ENCODE data around the gene MCM3AP.

Gene MCM3AP

DNA sequence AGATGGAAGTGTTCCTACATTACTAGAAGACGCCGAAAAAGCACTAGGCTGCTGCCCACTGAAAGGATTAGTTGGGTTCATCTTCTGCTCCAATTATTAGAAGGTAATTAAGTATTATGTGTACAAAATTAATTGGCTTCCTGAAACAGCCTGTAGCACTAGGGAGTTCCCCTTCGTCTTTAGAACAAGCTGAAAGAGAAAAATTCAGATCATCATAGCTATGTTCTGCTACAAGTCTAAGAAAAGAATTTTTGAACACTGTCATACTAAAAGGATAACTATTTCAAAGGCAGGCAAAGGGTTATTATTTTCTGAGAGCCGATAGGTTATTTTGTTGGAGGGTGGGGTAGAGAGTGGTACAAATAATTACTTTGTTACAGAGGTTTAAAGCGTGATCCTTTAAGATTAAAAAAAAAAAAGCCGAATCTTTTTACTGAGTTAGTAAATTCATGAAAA lies at the start of gene MCM3AP:
Gene MCM3AP, minus strand, starts transcription at position 406 of the 456 bp plus-strand sequence. Its CDS starts 325 bp downstream, at position 81.
- peak within 1 kb of the TSS; percentile 83 for H3K4me3 ChIP-seq (ENCODE audit: low read length)
- no peak for TF ChIP-seq ZNF274 (IDR thresholded peaks at IDR 0.05; ENCODE audit: low read depth, low read length)

DNA sequence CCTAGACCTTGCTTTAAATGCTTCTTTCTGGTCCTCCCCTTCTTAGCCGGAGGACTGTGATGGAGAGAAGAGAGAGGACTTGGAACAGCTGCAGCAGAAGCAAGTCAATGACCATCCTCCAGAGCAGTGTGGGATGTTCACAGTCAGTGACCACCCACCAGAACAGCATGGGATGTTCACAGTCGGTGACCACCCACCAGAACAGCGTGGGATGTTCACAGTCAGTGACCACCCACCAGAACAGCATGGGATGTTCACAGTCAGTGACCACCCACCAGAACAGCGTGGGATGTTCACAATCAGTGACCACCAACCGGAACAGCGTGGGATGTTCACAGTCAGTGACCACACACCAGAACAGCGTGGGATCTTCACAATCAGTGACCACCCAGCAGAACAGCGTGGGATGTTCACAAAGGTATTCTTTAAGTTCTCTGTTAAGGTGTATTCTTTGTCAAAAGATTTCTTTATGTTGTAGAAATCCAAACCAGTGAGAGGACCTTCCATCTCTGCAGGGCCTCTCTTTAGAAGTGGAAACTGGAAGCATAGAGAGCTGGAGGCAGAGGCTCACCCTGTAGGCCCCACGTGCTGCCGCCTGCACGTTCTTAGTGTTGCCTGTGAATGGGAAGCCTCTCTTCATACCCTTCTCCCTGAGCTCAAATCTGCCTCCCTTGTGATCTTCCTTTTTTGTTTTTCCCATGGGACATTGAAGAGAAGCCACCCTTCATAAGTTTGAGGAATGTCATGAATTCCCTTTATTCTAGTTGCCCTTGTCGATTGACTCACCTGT lies 49.1 kb upstream of the MCM3AP start:
- H3K4me3 ChIP-seq (ENCODE audit: low read length) = no peak overlapping the region
- no peak for TF ChIP-seq ZNF274 (IDR thresholded peaks at IDR 0.05; ENCODE audit: low read depth, low read length)

DNA sequence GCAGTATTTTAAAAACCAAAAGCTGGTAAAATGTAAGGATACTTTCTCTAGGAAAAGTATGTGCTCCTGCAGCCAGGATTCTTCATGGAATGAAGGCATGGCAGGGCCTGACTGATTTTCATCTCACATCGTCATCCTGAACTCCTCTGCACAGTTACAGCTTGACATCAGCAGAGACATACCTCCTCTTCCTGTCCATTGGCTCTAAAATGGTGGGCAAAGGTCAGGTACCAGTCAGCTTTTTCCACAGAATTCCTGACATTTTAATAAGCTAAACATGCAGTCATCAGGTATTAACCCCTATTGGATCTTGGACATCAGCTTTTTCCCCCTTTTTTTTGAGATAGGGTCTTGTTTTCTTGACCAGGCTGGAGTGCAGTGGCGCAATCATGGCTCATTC lies 44.4 kb upstream of the MCM3AP start:
- no peak overlapping the region for H3K4me3 ChIP-seq (ENCODE audit: low read length)
- TF ChIP-seq ZNF274 (IDR thresholded peaks at IDR 0.05; ENCODE audit: low read depth, low read length) = no peak

DNA sequence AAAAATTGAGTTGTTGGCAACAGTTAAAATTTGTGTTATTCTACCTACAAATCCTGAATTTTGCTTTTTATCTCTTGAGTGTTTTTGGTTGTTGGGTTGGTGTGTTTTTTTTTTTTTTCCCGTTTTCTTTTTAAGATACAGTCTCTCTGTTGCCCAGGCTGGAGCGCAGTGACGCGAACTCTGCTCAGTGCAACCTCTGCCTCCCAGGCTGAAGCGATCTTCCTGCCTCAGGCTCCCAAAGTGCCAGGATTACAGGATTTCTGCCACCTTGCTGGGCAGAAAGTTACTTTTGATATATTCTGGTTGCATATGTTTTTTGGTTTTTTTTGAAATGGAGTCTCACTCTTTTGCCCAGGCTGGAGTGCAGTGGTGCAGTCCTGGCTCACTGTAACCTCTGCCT lies 42.7 kb upstream of the MCM3AP start:
- no peak for TF ChIP-seq ZNF274 (IDR thresholded peaks at IDR 0.05; ENCODE audit: low read depth, low read length)
- no peak overlapping the region for H3K4me3 ChIP-seq (ENCODE audit: low read length)

DNA sequence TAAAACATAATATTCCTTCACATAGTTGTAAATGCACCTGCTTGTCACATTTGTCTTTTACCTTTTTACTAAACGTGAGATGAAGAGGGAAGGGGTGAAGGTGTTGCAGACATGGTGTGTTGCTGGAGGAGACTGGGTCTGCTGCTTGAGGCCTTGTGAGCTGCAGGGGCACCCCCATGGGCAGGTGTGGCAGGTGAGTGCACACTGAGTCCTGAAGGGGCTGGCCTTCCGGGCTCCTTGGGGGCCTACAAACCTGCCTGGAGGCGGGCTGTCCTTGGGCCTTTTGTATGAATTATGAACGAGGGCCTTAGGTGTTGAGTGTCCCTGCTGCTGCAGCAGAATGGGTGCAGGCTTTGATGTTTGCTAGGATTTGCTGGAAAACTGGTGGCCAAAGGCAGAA lies 42.3 kb upstream of the MCM3AP start:
- no peak overlapping the region for H3K4me3 ChIP-seq (ENCODE audit: low read length)
- TF ChIP-seq ZNF274 (IDR thresholded peaks at IDR 0.05; ENCODE audit: low read depth, low read length) = no peak

DNA sequence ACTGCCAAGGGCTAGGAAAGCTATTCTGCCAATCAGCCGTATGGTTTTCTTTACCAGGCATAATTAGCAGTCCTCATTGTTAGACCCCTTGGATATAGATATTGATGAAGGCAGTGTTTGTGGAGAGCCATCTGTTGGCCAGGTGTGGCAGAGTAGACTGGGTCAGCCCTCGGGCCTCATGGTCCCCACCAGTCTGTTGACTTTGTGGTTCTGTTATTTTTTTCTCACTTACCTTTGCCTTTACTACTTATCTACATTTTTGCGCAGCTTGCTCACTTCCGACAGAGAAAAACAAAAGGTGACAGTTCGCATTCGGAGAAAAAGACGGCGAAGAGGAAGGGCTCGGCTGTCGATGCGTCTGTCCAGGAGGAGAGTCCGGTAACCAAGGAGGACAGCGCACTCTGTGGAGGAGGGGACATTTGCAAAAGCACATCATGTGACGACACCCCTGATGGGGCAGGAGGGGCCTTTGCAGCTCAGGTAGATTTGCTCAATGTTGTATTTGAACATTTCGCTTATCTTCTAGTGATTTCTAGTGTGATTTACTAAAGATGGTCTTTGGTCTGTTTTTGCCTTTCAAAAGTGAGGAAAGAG lies 40.8 kb upstream of the MCM3AP start:
- no peak overlapping the region for H3K4me3 ChIP-seq (ENCODE audit: low read length)
- TF ChIP-seq ZNF274 (IDR thresholded peaks at IDR 0.05; ENCODE audit: low read depth, low read length) = no peak

DNA sequence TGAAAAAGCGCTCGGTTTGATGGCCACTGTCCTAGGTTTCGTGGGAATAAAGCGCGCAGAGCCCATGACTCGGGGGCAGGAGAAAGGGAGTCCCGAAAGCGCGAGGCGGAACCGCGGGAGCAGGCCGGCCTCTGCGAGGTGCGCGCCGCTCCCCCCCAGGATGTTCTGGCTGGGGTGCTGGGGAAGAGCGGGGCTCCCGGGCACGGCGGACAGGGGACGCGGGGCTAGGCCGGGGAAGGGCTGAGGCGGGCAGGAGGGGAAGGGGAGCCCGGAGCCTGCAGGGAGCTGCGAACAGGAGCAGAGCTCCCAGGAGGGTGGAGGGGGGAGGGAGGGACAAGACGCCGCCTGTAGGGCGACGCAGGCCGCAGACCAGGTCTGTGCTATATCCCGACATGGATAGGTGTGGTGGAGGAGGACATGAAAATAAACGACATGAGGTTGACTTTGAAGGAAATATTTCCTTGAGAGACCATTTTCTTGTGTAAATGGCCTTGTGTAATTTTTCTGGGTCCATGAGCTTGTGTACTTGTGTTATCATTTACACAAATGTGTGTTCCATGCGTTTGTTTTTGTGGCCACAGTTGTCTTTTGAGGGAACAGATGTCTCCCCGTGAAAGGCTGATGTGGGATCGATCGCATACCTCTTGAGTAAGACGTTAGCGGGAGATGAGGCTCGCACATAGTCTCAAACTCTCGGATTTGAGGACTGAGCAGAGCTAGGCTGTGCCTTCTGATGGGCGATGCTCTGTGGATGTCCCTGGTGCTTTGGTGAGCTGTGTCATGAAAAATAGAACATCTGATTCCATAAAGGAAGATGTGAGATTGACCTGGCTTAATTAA lies 39.9 kb upstream of the MCM3AP start:
- peak overlapping the region; percentile 79 for H3K4me3 ChIP-seq (ENCODE audit: low read length)
- TF ChIP-seq ZNF274 (IDR thresholded peaks at IDR 0.05; ENCODE audit: low read depth, low read length) = no peak

DNA sequence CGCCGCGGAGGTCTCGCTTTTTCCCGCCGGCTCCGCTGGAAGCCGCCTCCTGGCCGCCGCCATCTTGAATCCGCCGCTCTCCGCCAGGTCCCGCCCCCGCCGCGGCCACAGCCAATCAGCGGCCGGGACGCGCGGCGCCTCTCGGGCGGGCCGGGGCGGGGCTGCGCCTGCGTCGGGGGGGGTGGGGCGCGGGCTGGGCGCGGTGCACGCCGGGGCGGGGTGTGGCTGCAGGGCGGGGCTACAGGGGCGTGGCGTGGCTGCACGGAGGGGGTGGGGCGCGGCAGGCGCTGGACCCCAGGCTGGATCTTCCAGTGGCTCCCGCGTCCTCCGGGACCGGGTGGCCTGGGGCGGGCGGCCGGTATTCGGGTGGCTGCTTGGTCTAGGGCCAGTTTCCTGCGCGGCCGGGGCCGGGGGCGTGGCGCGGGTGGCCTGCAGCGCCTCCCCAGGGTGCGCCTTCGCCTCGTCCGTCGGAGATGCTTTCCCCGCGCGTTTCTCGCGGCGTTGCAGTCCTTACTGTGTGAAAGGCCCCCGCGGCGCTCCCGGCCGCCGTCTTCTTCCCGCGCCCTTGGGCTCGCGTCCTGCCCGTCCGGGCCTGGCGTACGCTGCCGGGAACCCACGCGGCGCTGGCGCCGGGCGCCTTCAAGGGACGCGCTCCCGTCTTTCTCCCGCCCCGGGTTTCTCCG lies 39.1 kb upstream of the MCM3AP start:
- TF ChIP-seq ZNF274 (IDR thresholded peaks at IDR 0.05; ENCODE audit: low read depth, low read length) = no peak
- H3K4me3 ChIP-seq (ENCODE audit: low read length) = peak overlapping the region; percentile 96

DNA sequence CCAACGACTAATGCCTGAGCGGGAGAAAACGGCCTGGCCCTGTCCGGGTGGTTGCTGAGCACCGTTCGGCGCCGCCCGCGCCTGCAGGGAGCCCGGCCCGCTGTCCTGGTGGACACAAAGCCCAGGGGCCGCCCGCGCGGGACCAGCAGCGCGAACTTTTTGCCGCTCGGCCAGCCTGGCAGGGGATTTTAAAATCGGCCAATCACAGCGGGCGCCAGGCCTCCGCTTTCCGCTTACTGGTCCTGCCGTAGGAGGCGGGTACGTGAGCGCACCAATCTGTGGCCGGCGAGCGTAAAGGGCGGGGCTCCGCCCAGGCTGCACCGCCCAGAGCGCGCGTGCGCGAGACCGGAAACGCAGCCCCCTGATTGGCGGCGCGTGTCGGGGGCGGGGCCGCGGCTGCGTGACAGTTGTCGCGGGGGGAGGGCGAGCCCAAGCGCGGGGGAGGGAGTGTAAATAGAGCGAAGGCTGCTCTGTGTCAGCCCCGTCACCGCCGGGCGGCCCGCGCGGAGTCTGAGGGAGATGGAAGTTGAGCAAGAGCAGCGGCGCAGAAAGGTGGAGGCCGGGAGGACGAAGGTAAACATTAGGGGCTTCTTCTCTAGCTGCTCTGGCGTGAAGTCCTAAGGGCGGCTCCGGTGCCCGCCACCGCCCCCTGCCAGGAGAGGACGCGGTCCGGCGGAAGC lies 38.4 kb upstream of the MCM3AP start, which contains the start of the genes C21orf58 and PCNT:
Gene C21orf58, minus strand, starts transcription at position 161 of the 680 bp plus-strand sequence. CDS start 1,132 bp downstream, outside the sequence.
Gene PCNT, plus strand, starts transcription at position 447 of the 680 bp plus-strand sequence. Its CDS starts 73 bp downstream, at position 520.
- H3K4me3 ChIP-seq (ENCODE audit: low read length) = peak within 1 kb of the TSS; percentile 96
- no peak for TF ChIP-seq ZNF274 (IDR thresholded peaks at IDR 0.05; ENCODE audit: low read depth, low read length)

DNA sequence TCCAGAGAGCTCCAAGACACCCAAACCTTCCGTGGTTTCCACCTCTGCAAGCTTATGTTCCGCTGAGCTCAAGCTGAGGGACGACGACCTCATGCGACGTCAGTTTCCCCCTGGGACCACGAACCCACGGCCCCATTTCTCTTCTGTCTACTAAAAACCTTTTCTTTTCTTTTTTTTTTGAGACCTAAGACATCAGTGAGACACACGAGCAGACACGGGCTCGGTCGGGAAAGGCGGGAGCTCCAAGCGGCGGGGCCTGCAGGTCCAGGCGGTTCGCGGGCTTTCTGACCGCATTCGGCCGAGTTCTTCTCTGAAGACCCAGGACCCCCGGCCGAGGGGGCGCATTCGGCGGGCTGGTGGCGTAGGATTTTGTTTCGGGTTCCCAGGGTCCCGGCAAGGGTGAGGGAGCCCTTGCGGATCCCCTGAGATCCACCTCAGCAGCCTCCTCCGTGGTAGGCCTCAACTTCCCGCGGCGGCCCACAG lies 37.9 kb upstream of the MCM3AP start:
- H3K4me3 ChIP-seq (ENCODE audit: low read length) = peak overlapping the region; percentile 85
- no peak for TF ChIP-seq ZNF274 (IDR thresholded peaks at IDR 0.05; ENCODE audit: low read depth, low read length)

DNA sequence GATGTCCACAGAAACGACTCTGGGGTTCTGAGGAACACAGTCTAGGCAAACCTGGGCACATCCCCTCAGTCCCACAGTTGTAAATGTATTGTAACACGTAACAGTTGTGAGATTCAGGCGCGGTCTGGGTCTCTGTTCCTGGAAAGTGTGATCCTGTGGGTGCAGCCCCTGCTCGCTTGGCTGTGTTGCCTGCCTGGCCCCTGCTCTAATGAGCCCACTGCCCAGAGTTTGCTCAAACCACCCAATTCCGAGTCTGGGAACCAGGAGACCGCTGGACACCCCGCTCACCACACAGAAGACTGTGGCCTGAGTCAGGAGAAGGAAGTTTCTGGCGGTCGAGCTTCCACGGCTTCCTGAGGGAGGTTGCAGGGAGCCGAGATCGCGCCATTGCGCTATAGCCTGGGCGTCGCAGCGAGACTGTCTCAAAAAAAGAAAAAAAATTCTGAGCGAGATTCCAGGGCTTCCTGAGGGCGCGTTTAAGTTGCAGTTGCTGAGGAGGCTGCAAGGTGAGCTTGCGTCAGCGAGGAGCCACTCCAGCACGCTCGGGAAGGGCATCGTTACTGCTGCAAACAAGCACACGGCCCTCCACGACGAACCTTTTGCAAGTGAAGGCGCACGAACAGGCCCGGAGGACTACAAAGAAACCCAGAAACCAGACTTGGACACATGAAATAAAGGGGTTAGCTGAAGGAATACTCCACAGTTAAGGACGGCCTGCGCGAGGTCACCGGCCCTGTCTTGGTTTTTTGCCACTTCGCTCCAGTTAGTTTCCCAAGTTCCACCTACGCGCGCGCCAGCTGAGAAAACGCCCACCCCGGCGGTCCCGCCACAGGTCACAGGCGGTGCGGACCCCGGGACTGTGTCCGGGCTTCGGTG lies 37.2 kb upstream of the MCM3AP start:
- TF ChIP-seq ZNF274 (IDR thresholded peaks at IDR 0.05; ENCODE audit: low read depth, low read length) = no peak
- H3K4me3 ChIP-seq (ENCODE audit: low read length) = peak overlapping the region; percentile 85

DNA sequence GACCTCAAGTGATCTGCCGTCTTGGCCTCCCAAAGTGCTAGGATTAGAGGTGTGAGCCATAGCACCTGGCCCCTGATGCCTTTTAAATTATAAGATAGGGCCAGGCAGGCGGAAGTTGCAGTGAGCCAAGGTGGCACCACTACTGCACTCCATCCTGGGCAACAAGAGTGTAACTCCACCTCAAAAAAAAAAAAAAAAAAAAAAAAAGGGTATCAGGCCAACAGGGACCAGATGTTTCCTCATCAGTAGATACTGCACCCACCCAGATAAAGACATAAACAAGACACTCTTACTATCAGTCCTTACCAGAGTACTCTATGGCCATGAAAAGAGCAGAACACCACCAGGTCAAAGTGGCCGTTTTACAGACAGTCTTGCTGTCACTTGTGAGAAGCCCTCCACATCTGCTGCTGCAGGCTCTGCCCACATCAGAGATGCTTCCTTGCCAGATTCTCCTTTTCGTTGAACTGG lies 35.0 kb upstream of the MCM3AP start:
- H3K4me3 ChIP-seq (ENCODE audit: low read length) = peak overlapping the region; percentile 10; the same call in 1 of the 2 replicates
- TF ChIP-seq ZNF274 (IDR thresholded peaks at IDR 0.05; ENCODE audit: low read depth, low read length) = no peak
